GM19328 (cell line): ENCODE data around the gene IL20RB.

Source experiments
- ATAC-seq: cut with Tn5 transposase; IDR thresholded peaks from one replicate; pipeline ENCODE4 v1.9.1; 2021; ENCODE audit warnings: mild to moderate bottlenecking, moderate library complexity; ENCODE audit not compliant: unreplicated experiment

The IL20RB gene

GRCh38 chr3:137032465-137033120, 74.8 kb downstream of the IL20RB start:
- peak; percentile 72 for ATAC-seq

GRCh38 chr3:137035631-137036030, 77.8 kb downstream of the IL20RB start:
- no peak for ATAC-seq

- no peak for ATAC-seq
These were observed 81.8 kb downstream of the IL20RB start for GRCh38 chr3:137039570-137039969.

GRCh38 chr3:137041251-137041650, 83.5 kb downstream of the IL20RB start:
- no peak for ATAC-seq

GRCh38 chr3:137041686-137042085, 83.9 kb downstream of the IL20RB start:
- no peak for ATAC-seq

- ATAC-seq = no peak
These were observed 89.0 kb downstream of the IL20RB start for GRCh38 chr3:137046747-137047146.

- ATAC-seq = no peak
These were observed 89.5 kb downstream of the IL20RB start for GRCh38 chr3:137047240-137047639.

- ATAC-seq = no peak
These were observed 92.5 kb downstream of the IL20RB start for GRCh38 chr3:137050281-137050680.

GRCh38 chr3:137052298-137052697, 94.5 kb downstream of the IL20RB start:
- no peak for ATAC-seq
